Measurements from ENCODE around the gene LTBP4. TPM values are rescaled to one million over a fixed set of nuclear protein-coding genes. Genes with fewer than 3 reads are reported as not detected.
A peak's percentile ranks its signal among the peaks of the same experiment; 100 is the strongest.

Gene LTBP4
- polyA plus RNA-seq, 1 of the 3 experiments (the other 2 are of a cell fraction), result 24.8 TPM

- Histone ChIP-seq H3K9ac (no peak overlapping the region), H3K4me1 (ENCODE audit: control insufficient read depth in 1 of 2, insufficient read depth in 2 of 2, low read depth in 1 of 2, low read length in 1 of 2) (peaks cover 7 to 46% of the 10 kb centered on the region in 2 experiments; a peak in 2 of 4 replicates), H3K9me2 (no peaks in the 10 kb centered on the region), H3K79me2 (ENCODE audit: insufficient read depth) (no peaks in the 10 kb centered on the region), H2AFZ (ENCODE audit: low read depth) (no peak overlapping the region), H3K36me3 (replicated peaks in 1 of 2; ENCODE audit: control insufficient read depth in 1 of 2, insufficient read depth in 2 of 2, low read length in 1 of 2) (no peaks in the 10 kb centered on the region), H3K4me3 (ENCODE audit: low read depth in 2 of 2, low read length in 1 of 2) (peak overlapping the region in 1 of 2 experiments; percentile 52; a peak in 1 of 4 replicates), H3F3A (replicated peaks; ENCODE audit: insufficient read depth) (peaks cover 33% of the 10 kb centered on the region), H3K27me3 (ENCODE audit: insufficient read depth) (no peaks in the 10 kb centered on the region), H3K27ac (ENCODE audit: low read depth in 2 of 2, low read length in 1 of 2) (no peak overlapping the region; a peak in 1 of 4 replicates), H3K4me2 (no peak overlapping the region), H4K20me1 (ENCODE audit: insufficient read depth) (no peaks in the 10 kb centered on the region; the same call in 1 of the 2 replicates), H3K9me3 (no peaks in the 10 kb centered on the region)
- TF ChIP-seq CHD2 (IDR thresholded peaks at IDR 0.05; ENCODE audit: low read length, partially characterized antibody) (no peak), YY1 (IDR thresholded peaks at IDR 0.05; ENCODE audit: low read depth) (no peak), RCOR1 (IDR thresholded peaks at IDR 0.05; ENCODE audit: low read length) (no peak), FOXM1 (IDR thresholded peaks at IDR 0.05; ENCODE audit: low read depth) (no peak)
- no peak for DNase-seq
- 76% methylated on average over 2 of the region's 2 CpGs for WGBS (ENCODE audit: low lambda C conversion rate)
- POLR2A ChIA-PET, result no interaction called here
- CTCF ChIA-PET, result interaction anchor here (0.8 to 9.6 kb wide), 18 partner anchors 9 to 298 kb away, joined by 3 to 176 read pairs (median 6); partner anchors contain the start of genes BLVRB and EGLN2
Measured at GRCh38 chr19:40603071-40603388, 1.9 kb downstream of the LTBP4 start.

GRCh38 chr19:40603389-40604170 is 2.4 kb downstream of the LTBP4 start:
- Histone ChIP-seq H3K4me2 (peak overlapping the region; percentile 88), H3K36me3 (replicated peaks in 1 of 2; ENCODE audit: control insufficient read depth in 1 of 2, insufficient read depth in 2 of 2, low read length in 1 of 2) (no peaks in the 10 kb centered on the region), H3K4me1 (ENCODE audit: control insufficient read depth in 1 of 2, insufficient read depth in 2 of 2, low read depth in 1 of 2, low read length in 1 of 2) (peaks cover 7 to 41% of the 10 kb centered on the region in 2 experiments; a peak in 2 of 4 replicates), H3K27ac (ENCODE audit: low read depth in 2 of 2, low read length in 1 of 2) (peak overlapping the region in 1 of 2 experiments; percentile 39; a peak in 1 of 4 replicates), H3K9ac (no peak overlapping the region), H3F3A (replicated peaks; ENCODE audit: insufficient read depth) (peaks cover 28% of the 10 kb centered on the region), H3K9me3 (no peaks in the 10 kb centered on the region), H3K4me3 (ENCODE audit: low read depth in 2 of 2, low read length in 1 of 2) (peak overlapping the region; percentile 45 to 52; a peak in 3 of 4 replicates), H3K79me2 (ENCODE audit: insufficient read depth) (no peaks in the 10 kb centered on the region), H3K27me3 (ENCODE audit: insufficient read depth) (no peaks in the 10 kb centered on the region), H2AFZ (ENCODE audit: low read depth) (peak overlapping the region; percentile 71), H3K9me2 (no peaks in the 10 kb centered on the region), H4K20me1 (ENCODE audit: insufficient read depth) (no peaks in the 10 kb centered on the region; the same call in 1 of the 2 replicates)
- WGBS (ENCODE audit: low lambda C conversion rate), result 14% methylated on average over 33 of the region's 43 CpGs
- TF ChIP-seq RFX5 (IDR thresholded peaks at IDR 0.05; ENCODE audit: low read length) (0 out of 2 replicates have a peak, but pooled peaks have one; percentile 15), EP300 (IDR thresholded peaks at IDR 0.05; ENCODE audit: borderline replicate concordance in 1 of 2, low read depth in 1 of 2, low read length in 1 of 2) (no peak), CTCF (IDR thresholded peaks at IDR 0.05) (no peak), EZH2phosphoT487 (IDR thresholded peaks at IDR 0.05; ENCODE audit: borderline replicate concordance, low read depth) (no peak), FOSL2 (IDR thresholded peaks at IDR 0.05; ENCODE audit: borderline replicate concordance, low read depth) (no peak), SMC3 (IDR thresholded peaks at IDR 0.05; ENCODE audit: low read depth, low read length) (no peak), ZBTB33 (IDR thresholded peaks at IDR 0.05; ENCODE audit: borderline replicate concordance, low read depth) (no peak), FOXJ3 (CRISPR knock-in tag; IDR thresholded peaks at IDR 0.05) (peak; percentile 16; the same call in 1 of the 2 replicates), SIN3A (IDR thresholded peaks at IDR 0.05; ENCODE audit: borderline replicate concordance, low read depth, low read length) (no peak), ELF1 (IDR thresholded peaks at IDR 0.05) (no peak), MEF2A (IDR thresholded peaks at IDR 0.05; ENCODE audit: borderline replicate concordance, low read depth) (no peak), PBX3 (IDR thresholded peaks at IDR 0.05) (no peak), JUND (IDR thresholded peaks at IDR 0.05) (no peak), POLR2AphosphoS5 (IDR thresholded peaks at IDR 0.05; ENCODE audit: low read depth, low read length) (no peak), FOXM1 (IDR thresholded peaks at IDR 0.05; ENCODE audit: low read depth) (no peak)
- peak; percentile 93 for DNase-seq
- ChIA-PET CTCF (interaction anchor here (0.6 to 9.6 kb wide), 16 partner anchors 10 to 298 kb away, joined by 3 to 176 read pairs (median 6); partner anchors contain the start of genes BLVRB and EGLN2), POLR2A (interaction anchor here (0.7 to 1.1 kb wide), 3 partner anchors 9 to 71 kb away, joined by 3 read pairs; no protein-coding TSS in a partner anchor)
